ENCODE results near the gene SDHAF1. TPM values are rescaled to one million over a fixed set of nuclear protein-coding genes. Genes with fewer than 3 reads are reported as not detected.
A peak's percentile ranks its signal among the peaks of the same experiment; 100 is the strongest.

The SDHAF1 gene
- total and polyA plus RNA-seq, 8 donors, result 8.0 to 38.1 (median 26.4) TPM; not detected in 1

GRCh38 chr19:35959968-35960320, 35.0 kb upstream of the SDHAF1 start:
- Histone ChIP-seq H3K27ac (no peak overlapping the region), H3K4me3 (no peak overlapping the region), H3K36me3 (no peaks in the 10 kb centered on the region), H3K27me3 (peaks cover 11 to 81% (median 35%) of the 10 kb centered on the region in 3 donors), H3K9me3 (peaks cover 0 to 7% (median 6%) of the 10 kb centered on the region in 4 donors), H3K4me1 (peaks cover 0 to 13% (median 8%) of the 10 kb centered on the region in 4 donors)
- 28 to 45% (median 33%) methylated on average over 19 to 20 of the region's 20 CpGs for WGBS, 5 donors
- no peak for DNase-seq
- intact Hi-C loops (cut with DNase I; ENCODE audit: low total_unique reads), result no loop called here
- TF ChIP-seq POLR2AphosphoS5 (IDR thresholded peaks at IDR 0.05) (no peak), EP300 (IDR thresholded peaks at IDR 0.05) (no peak), POLR2A (IDR thresholded peaks at IDR 0.05) (no peak), CTCF (IDR thresholded peaks at IDR 0.05) (no peak)

- H3K27ac ChIP-seq, result no peak overlapping the region
- TF ChIP-seq EP300 (IDR thresholded peaks at IDR 0.05), result no peak
- no peak for TF ChIP-seq CTCF (IDR thresholded peaks at IDR 0.05)
- no peak for TF ChIP-seq POLR2AphosphoS5 (IDR thresholded peaks at IDR 0.05)
- TF ChIP-seq POLR2A (IDR thresholded peaks at IDR 0.05), result no peak
- H3K4me3 ChIP-seq, result no peak overlapping the region
- intact Hi-C loops (cut with DNase I; ENCODE audit: low total_unique reads), result no loop called here
- H3K36me3 ChIP-seq, result no peaks in the 10 kb centered on the region
- H3K9me3 ChIP-seq, result peaks cover 0 to 7% (median 6%) of the 10 kb centered on the region in 4 donors
- H3K27me3 ChIP-seq, result peaks cover 11 to 76% (median 35%) of the 10 kb centered on the region in 3 donors
- WGBS, 5 donors, result 75 to 84% (median 80%) methylated on average over 7 of the region's 7 CpGs
- H3K4me1 ChIP-seq, result peaks cover 0 to 13% (median 8%) of the 10 kb centered on the region in 4 donors
- no peak for DNase-seq
Measured at GRCh38 chr19:35960432-35960972, 34.5 kb upstream of the SDHAF1 start.

- Histone ChIP-seq H3K9me3 (no peaks in the 10 kb centered on the region), H3K27me3 (peaks cover 11 to 59% (median 29%) of the 10 kb centered on the region in 3 donors), H3K4me3 (no peak overlapping the region), H3K27ac (no peak overlapping the region), H3K4me1 (peaks cover 0 to 13% (median 8%) of the 10 kb centered on the region in 4 donors), H3K36me3 (no peaks in the 10 kb centered on the region)
- peak in 1 of 2 donors; percentile 88 for DNase-seq
- intact Hi-C loops (cut with DNase I; ENCODE audit: low total_unique reads), result no loop called here
- WGBS, 5 donors, result 7 to 16% (median 13%) methylated on average over 9 of the region's 9 CpGs
- no peak for TF ChIP-seq POLR2A (IDR thresholded peaks at IDR 0.05)
- TF ChIP-seq CTCF (IDR thresholded peaks at IDR 0.05), result no peak
- TF ChIP-seq POLR2AphosphoS5 (IDR thresholded peaks at IDR 0.05), result no peak
- no peak for TF ChIP-seq EP300 (IDR thresholded peaks at IDR 0.05)
Measured at GRCh38 chr19:35963514-35963913, 31.5 kb upstream of the SDHAF1 start.

- TF ChIP-seq EP300 (IDR thresholded peaks at IDR 0.05) (no peak), POLR2AphosphoS5 (IDR thresholded peaks at IDR 0.05) (no peak), POLR2A (IDR thresholded peaks at IDR 0.05) (no peak), CTCF (IDR thresholded peaks at IDR 0.05) (no peak)
- H3K27ac ChIP-seq, result no peak overlapping the region
Measured at GRCh38 chr19:35966771-35967170, 28.2 kb upstream of the SDHAF1 start.

More at GRCh38 chr19:35966771-35967170, 28.2 kb upstream of the SDHAF1 start:
- Histone ChIP-seq H3K4me1 (no peaks in the 10 kb centered on the region), H3K4me3 (no peak overlapping the region), H3K27me3 (peaks cover 0 to 27% (median 4%) of the 10 kb centered on the region in 3 donors), H3K9me3 (no peaks in the 10 kb centered on the region), H3K36me3 (no peaks in the 10 kb centered on the region)
- intact Hi-C loops (cut with DNase I; ENCODE audit: low total_unique reads), result no loop called here
- WGBS, 5 donors, result 73 to 83% (median 80%) methylated on average over 3 of the region's 3 CpGs
- no peak for DNase-seq

Data from stomach (tissue), 9 donors.